ENCODE measurements around the gene PRR36. TPM values are rescaled to one million over a fixed set of nuclear protein-coding genes. Genes with fewer than 3 reads are reported as not detected.

PRR36 gene
- total RNA-seq, 1 experiment from 2014 or later = 21.9 TPM

GRCh38 chr19:7914099-7914498, 39.9 kb upstream of the PRR36 start:
- no peak overlapping the region for H3K27ac Mint-ChIP-seq
- TF ChIP-seq ZSCAN18 (CRISPR knock-in tag; IDR thresholded peaks at IDR 0.05) (no peak), ZNF512 (CRISPR knock-in tag; IDR thresholded peaks at IDR 0.05; ENCODE audit: borderline replicate concordance) (no peak), TCF7 (CRISPR knock-in tag; IDR thresholded peaks at IDR 0.05; ENCODE audit: low read depth) (no peak), IRF1 (CRISPR knock-in tag; IDR thresholded peaks at IDR 0.05) (no peak), E2F1 (CRISPR knock-in tag; IDR thresholded peaks at IDR 0.05) (no peak)
- no peaks in the 10 kb centered on the region for H3K9me3 Mint-ChIP-seq
- ChIA-PET CTCF (interaction anchor here (0.6 to 0.8 kb wide), 3 partner anchors 26 to 52 kb away, joined by 3 to 5 read pairs (median 3); partner anchors contain the start of gene LRRC8E), POLR2A (no interaction called here)
- no peak for DNase-seq (ENCODE audit: low spot score)
- H3K4me3 Mint-ChIP-seq = no peak overlapping the region
- H3K27me3 Mint-ChIP-seq (ENCODE audit: low read depth) = peaks cover 46% of the 10 kb centered on the region
- peaks cover 3% of the 10 kb centered on the region for H3K4me1 Mint-ChIP-seq
- no peak for ATAC-seq
- peaks cover 11% of the 10 kb centered on the region for H3K36me3 Mint-ChIP-seq

- Mint-ChIP-seq H3K27me3 (ENCODE audit: low read depth) (peaks cover 41% of the 10 kb centered on the region), H3K4me1 (peaks cover 3% of the 10 kb centered on the region), H3K9me3 (no peaks in the 10 kb centered on the region), H3K4me3 (no peak overlapping the region), H3K27ac (no peak overlapping the region), H3K36me3 (peaks cover 11% of the 10 kb centered on the region)
- ChIA-PET CTCF (no interaction called here), POLR2A (no interaction called here)
- TF ChIP-seq FOXK1 (CRISPR knock-in tag; IDR thresholded peaks at IDR 0.05) (no peak), JAZF1 (CRISPR knock-in tag; IDR thresholded peaks at IDR 0.05) (no peak), ATF1 (CRISPR knock-in tag; IDR thresholded peaks at IDR 0.05) (no peak), NFATC4 (CRISPR knock-in tag; IDR thresholded peaks at IDR 0.05) (no peak), OVOL2 (CRISPR knock-in tag; IDR thresholded peaks at IDR 0.05; ENCODE audit: borderline replicate concordance) (no peak), E2F4 (CRISPR knock-in tag; IDR thresholded peaks at IDR 0.05; ENCODE audit: borderline replicate concordance, low read depth) (no peak), NR1H2 (CRISPR knock-in tag; IDR thresholded peaks at IDR 0.05) (no peak), ELF4 (CRISPR knock-in tag; IDR thresholded peaks at IDR 0.05; ENCODE audit: low read depth) (no peak), MLX (CRISPR knock-in tag; IDR thresholded peaks at IDR 0.05) (no peak), FOXP1 (CRISPR knock-in tag; IDR thresholded peaks at IDR 0.05; ENCODE audit: borderline replicate concordance) (no peak), ATF6 (CRISPR knock-in tag; IDR thresholded peaks at IDR 0.05) (no peak), EMX1 (CRISPR knock-in tag; IDR thresholded peaks at IDR 0.05) (no peak), CDX4 (CRISPR knock-in tag; IDR thresholded peaks at IDR 0.05; ENCODE audit: borderline replicate concordance) (no peak), NR3C1 (CRISPR knock-in tag; conservative IDR thresholded peaks at IDR 0.05; ENCODE audit: low read depth) (no peak)
- DNase-seq (ENCODE audit: low spot score) = no peak
- no peak for ATAC-seq
Measured at GRCh38 chr19:7913652-7914051, 39.5 kb upstream of the PRR36 start.
